ENCODE results near the gene ATG2B.

DNA sequence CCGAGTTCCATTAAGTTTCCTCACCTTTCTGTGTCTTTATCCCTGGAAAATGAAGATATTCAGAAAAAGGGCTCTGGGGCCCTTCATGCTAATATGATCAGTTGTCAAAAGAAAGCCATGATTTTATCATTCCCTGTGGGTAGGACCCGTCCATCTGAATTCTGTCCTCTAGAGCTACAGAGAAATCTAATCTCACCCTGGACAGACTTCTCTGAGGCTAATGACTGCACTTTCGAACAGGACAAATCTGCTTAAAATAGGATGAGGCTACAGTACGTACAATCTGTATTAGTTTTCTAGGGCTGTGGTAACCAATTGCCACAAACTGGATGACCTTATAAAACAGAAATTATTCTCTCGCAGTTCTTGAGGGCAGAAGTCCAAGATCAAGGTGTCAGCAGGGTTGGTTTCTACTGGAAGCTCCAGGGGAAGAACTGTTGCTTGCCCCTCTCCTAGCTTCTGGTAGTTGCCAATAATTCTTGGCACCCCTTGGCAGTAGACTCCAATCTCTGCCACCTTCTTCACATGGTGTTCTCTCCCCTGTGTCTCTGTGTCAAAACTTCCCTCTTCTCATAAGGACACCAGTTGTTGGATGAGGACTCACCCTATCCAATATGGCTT is 30.0 kb upstream of the ATG2B start:
- TF ChIP-seq BCL6 (CRISPR knock-in tag; IDR thresholded peaks at IDR 0.05) (no peak), ZNF830 (CRISPR knock-in tag; IDR thresholded peaks at IDR 0.05) (no peak)
